ENCODE measurements around the gene TNNI2.

TNNI2 gene

GRCh38 chr11:1838426-1839144, at the start of gene TNNI2:
Gene TNNI2, plus strand, starts transcription at chr11:1838981. Its CDS starts 716 bp downstream, at chr11:1839697.
- H3K36me3 ChIP-seq (ENCODE audit: insufficient read depth, low read length) = no peaks in the 10 kb centered on the region
- H3K9ac ChIP-seq (ENCODE audit: low read depth, low read length) = no peak within 1 kb of the TSS
- H2AFZ ChIP-seq (ENCODE audit: low read depth, low read length) = no peak within 1 kb of the TSS

GRCh38 chr11:1791912-1792311, 46.9 kb upstream of the TNNI2 start:
- H4K20me1 ChIP-seq (ENCODE audit: insufficient read depth, low read length) = no peaks in the 10 kb centered on the region
- H3K27me3 ChIP-seq (ENCODE audit: insufficient read depth, low read length, poor library complexity) = no peaks in the 10 kb centered on the region
- H3K9me3 ChIP-seq (ENCODE audit: insufficient read depth, low read length, severe bottlenecking) = no peaks in the 10 kb centered on the region
- no peak overlapping the region for H3K9ac ChIP-seq (ENCODE audit: low read depth, low read length)
- no peak overlapping the region for H3K27ac ChIP-seq (ENCODE audit: low read length)
- H2AFZ ChIP-seq (ENCODE audit: low read depth, low read length) = no peak overlapping the region
- no peak for DNase-seq
- peaks cover 12% of the 10 kb centered on the region for H3K4me1 ChIP-seq (ENCODE audit: insufficient read depth, low read length)
- ATAC-seq (ENCODE audit: insufficient read depth, low read depth) = no peak
- H3K79me2 ChIP-seq (ENCODE audit: insufficient read depth, low read length) = no peaks in the 10 kb centered on the region
- no peaks in the 10 kb centered on the region for H3K36me3 ChIP-seq (ENCODE audit: insufficient read depth, low read length)
- H3K4me2 ChIP-seq (ENCODE audit: insufficient read depth, low read length) = no peak overlapping the region
- TF ChIP-seq EZH2 (IDR thresholded peaks at IDR 0.05; ENCODE audit: borderline replicate concordance, low read depth, low read length, severe bottlenecking) = no peak
- TF ChIP-seq, protein P1, sequence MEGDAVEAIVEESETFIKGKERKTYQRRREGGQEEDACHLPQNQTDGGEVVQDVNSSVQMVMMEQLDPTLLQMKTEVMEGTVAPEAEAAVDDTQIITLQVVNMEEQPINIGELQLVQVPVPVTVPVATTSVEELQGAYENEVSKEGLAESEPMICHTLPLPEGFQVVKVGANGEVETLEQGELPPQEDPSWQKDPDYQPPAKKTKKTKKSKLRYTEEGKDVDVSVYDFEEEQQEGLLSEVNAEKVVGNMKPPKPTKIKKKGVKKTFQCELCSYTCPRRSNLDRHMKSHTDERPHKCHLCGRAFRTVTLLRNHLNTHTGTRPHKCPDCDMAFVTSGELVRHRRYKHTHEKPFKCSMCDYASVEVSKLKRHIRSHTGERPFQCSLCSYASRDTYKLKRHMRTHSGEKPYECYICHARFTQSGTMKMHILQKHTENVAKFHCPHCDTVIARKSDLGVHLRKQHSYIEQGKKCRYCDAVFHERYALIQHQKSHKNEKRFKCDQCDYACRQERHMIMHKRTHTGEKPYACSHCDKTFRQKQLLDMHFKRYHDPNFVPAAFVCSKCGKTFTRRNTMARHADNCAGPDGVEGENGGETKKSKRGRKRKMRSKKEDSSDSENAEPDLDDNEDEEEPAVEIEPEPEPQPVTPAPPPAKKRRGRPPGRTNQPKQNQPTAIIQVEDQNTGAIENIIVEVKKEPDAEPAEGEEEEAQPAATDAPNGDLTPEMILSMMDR (IDR thresholded peaks at IDR 0.05; ENCODE audit: borderline replicate concordance, extremely low read depth, low read length, poor library complexity, severe bottlenecking) = no peak
- H3K4me3 ChIP-seq (ENCODE audit: low read depth in 1 of 2, low read length in 2 of 2) = no peak overlapping the region

More at GRCh38 chr11:1838426-1839144, at the start of gene TNNI2:
- Histone ChIP-seq H3K27ac (ENCODE audit: low read length) (no peak within 1 kb of the TSS), H3K79me2 (ENCODE audit: insufficient read depth, low read length) (no peaks in the 10 kb centered on the region), H3K9me3 (ENCODE audit: insufficient read depth, low read length, severe bottlenecking) (no peaks in the 10 kb centered on the region), H4K20me1 (ENCODE audit: insufficient read depth, low read length) (no peaks in the 10 kb centered on the region), H3K4me1 (ENCODE audit: insufficient read depth, low read length) (0 out of 2 replicates have a peak, but pooled peaks cover 4% of the 10 kb centered on the region), H3K4me2 (ENCODE audit: insufficient read depth, low read length) (no peak within 1 kb of the TSS), H3K4me3 (ENCODE audit: low read depth in 1 of 2, low read length in 2 of 2) (no peak within 1 kb of the TSS), H3K27me3 (ENCODE audit: insufficient read depth, low read length, poor library complexity) (no peaks in the 10 kb centered on the region)
- no peak for DNase-seq
- TF ChIP-seq, protein P1 (IDR thresholded peaks at IDR 0.05; ENCODE audit: borderline replicate concordance, extremely low read depth, low read length, poor library complexity, severe bottlenecking) = no peak
- ATAC-seq (ENCODE audit: insufficient read depth, low read depth) = no peak

DNA sequence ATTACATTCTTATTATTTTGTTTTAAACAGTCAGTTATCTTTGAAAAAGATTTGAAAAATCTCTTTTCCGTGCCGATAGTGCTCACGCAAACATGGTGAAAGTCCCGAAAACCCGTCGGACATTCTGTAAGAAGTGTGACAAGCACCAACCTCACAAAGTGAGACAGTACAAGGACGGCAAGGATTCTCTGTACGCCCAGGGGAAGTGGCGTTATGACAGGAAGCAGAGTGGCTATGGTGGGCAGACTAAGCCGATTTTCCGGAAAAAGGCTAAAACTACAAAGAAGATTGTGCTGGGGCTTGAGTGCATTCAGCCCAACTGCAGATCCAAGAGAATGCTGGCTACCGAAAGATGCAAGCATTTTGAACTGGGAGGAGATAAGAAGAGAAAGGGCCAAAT, 46.3 kb upstream of the TNNI2 start:
- peak overlapping the region; percentile 27; the same call in 1 of the 2 replicates for H3K4me2 ChIP-seq (ENCODE audit: insufficient read depth, low read length)
- ATAC-seq (ENCODE audit: insufficient read depth, low read depth) = peak; percentile 59; the same call in 2 of the 3 replicates
- H3K9ac ChIP-seq (ENCODE audit: low read depth, low read length) = no peak overlapping the region
- H3K4me1 ChIP-seq (ENCODE audit: insufficient read depth, low read length) = peaks cover 12% of the 10 kb centered on the region
- no peak overlapping the region for H2AFZ ChIP-seq (ENCODE audit: low read depth, low read length)
- H3K27ac ChIP-seq (ENCODE audit: low read length) = no peak overlapping the region
- no peak overlapping the region for H3K4me3 ChIP-seq (ENCODE audit: low read depth in 1 of 2, low read length in 2 of 2)
- TF ChIP-seq, protein P1 (IDR thresholded peaks at IDR 0.05; ENCODE audit: borderline replicate concordance, extremely low read depth, low read length, poor library complexity, severe bottlenecking) = no peak
- no peak for TF ChIP-seq EZH2 (IDR thresholded peaks at IDR 0.05; ENCODE audit: borderline replicate concordance, low read depth, low read length, severe bottlenecking)
- peak; percentile 51 for DNase-seq
- H3K36me3 ChIP-seq (ENCODE audit: insufficient read depth, low read length) = no peaks in the 10 kb centered on the region
- no peaks in the 10 kb centered on the region for H3K79me2 ChIP-seq (ENCODE audit: insufficient read depth, low read length)
- no peaks in the 10 kb centered on the region for H4K20me1 ChIP-seq (ENCODE audit: insufficient read depth, low read length)
- no peaks in the 10 kb centered on the region for H3K9me3 ChIP-seq (ENCODE audit: insufficient read depth, low read length, severe bottlenecking)
- H3K27me3 ChIP-seq (ENCODE audit: insufficient read depth, low read length, poor library complexity) = no peaks in the 10 kb centered on the region

Measured in DND-41 (cell line).